Small intestine (tissue), 7 donors: ENCODE measurements around the gene ACP6. TPM values are rescaled to one million over a fixed set of nuclear protein-coding genes. Genes with fewer than 3 reads are reported as not detected.
A peak's percentile ranks its signal among the peaks of the same experiment; 100 is the strongest.

ENCODE experiments used
- DNase-seq, 2 donors: peaks; one replicate each; pipeline versions ENCODE4 v3.0.0 to v3.0.0-alpha.2; 2013
- FAIRE-seq: peaks from 2 replicates; lab custom pipeline; 2012; peaks lifted over from hg19 to GRCh38; lab: Jason Lieb, UNC
- H3K27ac ChIP-seq, 3 donors: one replicate each; pipeline ENCODE4 v1.5.1; 2013; ENCODE audit warnings: low read length in 2 of 3, mild to moderate bottlenecking in 2 of 3, control low read depth in 1 of 3, inconsistent platforms in 1 of 3, low read depth in 1 of 3, moderate library complexity in 1 of 3
- H3K27me3 ChIP-seq, 3 donors: one replicate each; pipeline ENCODE4 v1.6.1; 2013; ENCODE audit warnings: low read length in 3 of 3, inconsistent platforms in 1 of 3; ENCODE audit not compliant: control insufficient read depth in 3 of 3, insufficient read depth in 3 of 3
- H3K36me3 ChIP-seq, 3 donors: one replicate each; pipeline ENCODE4 v1.6.1; 2013; ENCODE audit warnings: low read length in 3 of 3, inconsistent platforms in 1 of 3, low read depth in 1 of 3, mild to moderate bottlenecking in 1 of 3, moderate library complexity in 1 of 3; ENCODE audit not compliant: control insufficient read depth in 3 of 3, insufficient read depth in 2 of 3
- H3K4me1 ChIP-seq, 3 donors: one replicate each; pipeline ENCODE4 v1.6.1; 2013; ENCODE audit warnings: low read length in 2 of 3, inconsistent platforms in 1 of 3, low read depth in 1 of 3, mild to moderate bottlenecking in 1 of 3, moderate library complexity in 1 of 3; ENCODE audit not compliant: control insufficient read depth in 3 of 3, insufficient read depth in 2 of 3
- H3K4me3 ChIP-seq, 3 donors: one replicate each; pipeline ENCODE4 v1.5.1; 2013; ENCODE audit warnings: low read length in 3 of 3, control low read depth in 1 of 3, inconsistent platforms in 1 of 3, low read depth in 1 of 3, mild to moderate bottlenecking in 1 of 3, moderate library complexity in 1 of 3
- H3K9me3 ChIP-seq, 2 donors: one replicate each; pipeline ENCODE4 v1.6.1; 2013; ENCODE audit warnings: low read depth in 1 of 2, low read length in 1 of 2; ENCODE audit not compliant: control insufficient read depth in 2 of 2, insufficient read depth in 1 of 2
- WGBS, 3 donors: extraction: QIAGEN DNeasy Blood & Tissue Kit; methylation state at CpG; one replicate each; pipeline ENCODE4 v1.1.7; 2013; 5-methylcytosine and 5-hydroxymethylcytosine counted together
- polyA plus RNA-seq, 4 donors: library from polyadenylated mRNA; stranded (reverse) in 3 of 4; unstranded in 1 of 4; fragments of 200-250 nt in 3 of 4; fragments of 120-200 nt in 1 of 4; gene quantifications; one replicate each; pipeline versions ENCODE4 v1.2.1 to v1.2.3, GENCODE V29; 2013
- donor health status: healthy with polysubstance abuse.
- donor health status: control.
- donor health status: control.
- donor health status: Bipolar disorder and iron deficiency.
- donor health status: healthy.

Gene ACP6
- polyA plus RNA-seq, 4 donors: 3.5 to 25.0 (median 14.2) TPM

GRCh38 chr1:147630447-147630846, 39.9 kb downstream of the ACP6 start:
- H3K27me3 ChIP-seq: no peaks in the 10 kb centered on the region
- no peak overlapping the region for H3K27ac ChIP-seq
- FAIRE-seq (no peak), DNase-seq (no peak)
- peaks cover 0 to 7% (median 0%) of the 10 kb centered on the region in 3 donors for H3K36me3 ChIP-seq
- H3K4me1 ChIP-seq: peaks cover 4 to 18% (median 8%) of the 10 kb centered on the region in 3 donors
- no peak overlapping the region for H3K4me3 ChIP-seq
- no peaks in the 10 kb centered on the region for H3K9me3 ChIP-seq
- 77 to 92% (median 92%) methylated on average over 6 of the region's 6 CpGs for WGBS, 3 donors

- Histone ChIP-seq H3K4me3 (no peak overlapping the region), H3K36me3 (peaks cover 0 to 7% (median 0%) of the 10 kb centered on the region in 3 donors), H3K9me3 (no peaks in the 10 kb centered on the region), H3K4me1 (peaks cover 4 to 19% (median 8%) of the 10 kb centered on the region in 3 donors), H3K27me3 (no peaks in the 10 kb centered on the region), H3K27ac (no peak overlapping the region)
- no peak for FAIRE-seq
- 78 to 86% (median 80%) methylated on average over 6 of the region's 6 CpGs for WGBS, 3 donors
- no peak for DNase-seq
These were observed 40.3 kb downstream of the ACP6 start for GRCh38 chr1:147630022-147630421.

DNA sequence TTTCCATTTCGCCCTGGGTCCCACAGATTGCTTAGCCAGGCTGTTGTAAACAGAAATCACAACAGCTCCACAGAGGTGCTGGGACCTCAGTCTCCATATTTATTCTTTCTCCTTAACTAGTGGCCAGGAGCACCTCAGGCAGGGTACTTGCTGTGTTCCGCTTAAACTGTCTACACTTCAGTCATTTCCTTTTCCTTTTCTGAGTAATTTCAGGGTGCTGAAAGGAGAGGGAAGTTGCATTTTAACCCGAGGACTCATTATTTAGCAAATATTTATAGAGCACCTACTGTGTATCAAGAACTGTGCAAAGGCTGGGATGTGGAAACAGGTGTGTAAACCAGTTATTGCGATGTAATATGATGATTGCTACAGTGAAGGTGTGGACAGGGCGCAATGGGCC, 41.9 kb downstream of the ACP6 start:
- 78 to 83% (median 78%) methylated on average over 5 of the region's 5 CpGs for WGBS, 3 donors
- FAIRE-seq (no peak), DNase-seq (no peak)
- Histone ChIP-seq H3K4me1 (peaks cover 4 to 24% (median 8%) of the 10 kb centered on the region in 3 donors), H3K36me3 (peaks cover 0 to 21% (median 2%) of the 10 kb centered on the region in 3 donors), H3K4me3 (no peak overlapping the region), H3K27ac (no peak overlapping the region), H3K9me3 (no peaks in the 10 kb centered on the region), H3K27me3 (no peaks in the 10 kb centered on the region)

DNA sequence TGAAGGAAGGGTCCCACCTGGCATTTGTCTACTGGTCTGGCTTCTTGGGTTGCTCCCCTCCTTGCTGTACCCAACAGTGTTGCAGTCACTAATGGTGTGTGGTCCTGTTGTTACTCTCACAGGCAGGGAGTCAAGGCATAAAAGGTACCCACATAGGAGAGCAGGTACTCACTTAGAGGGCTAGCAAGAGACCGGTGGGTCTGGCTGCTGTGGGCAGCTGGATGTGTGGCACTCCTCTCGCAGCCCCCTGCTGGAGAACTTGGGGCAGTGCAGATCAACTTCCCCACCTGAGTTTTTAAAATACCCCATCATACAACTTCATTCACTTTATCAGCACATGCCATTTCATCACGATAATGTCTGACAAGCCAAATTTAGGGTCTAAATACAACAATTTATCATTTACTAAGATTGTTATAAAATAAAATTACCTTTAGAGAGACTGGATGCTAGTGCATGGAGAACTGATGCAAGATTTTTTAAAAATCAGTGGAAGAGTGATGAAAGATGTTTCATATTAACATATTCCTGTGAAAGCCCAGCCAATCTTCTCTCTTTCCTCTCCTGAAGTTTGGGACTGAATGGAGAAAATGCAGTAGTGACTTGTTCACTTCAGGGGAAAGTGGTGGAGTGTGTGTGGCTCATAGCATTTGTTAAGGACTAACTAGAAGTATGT, 42.8 kb downstream of the ACP6 start:
- no peaks in the 10 kb centered on the region for H3K9me3 ChIP-seq
- peaks cover 4 to 24% (median 8%) of the 10 kb centered on the region in 3 donors for H3K4me1 ChIP-seq
- peak overlapping the region in 1 of 3 donors; percentile 49 for H3K27ac ChIP-seq
- WGBS, 3 donors: 5 to 13% (median 7%) methylated on average over 3 of the region's 3 CpGs
- H3K36me3 ChIP-seq: peaks cover 0 to 21% (median 2%) of the 10 kb centered on the region in 3 donors
- no peak overlapping the region for H3K4me3 ChIP-seq
- DNase-seq: peak; percentile 51 to 65
- FAIRE-seq: no peak
- H3K27me3 ChIP-seq: no peaks in the 10 kb centered on the region

DNA sequence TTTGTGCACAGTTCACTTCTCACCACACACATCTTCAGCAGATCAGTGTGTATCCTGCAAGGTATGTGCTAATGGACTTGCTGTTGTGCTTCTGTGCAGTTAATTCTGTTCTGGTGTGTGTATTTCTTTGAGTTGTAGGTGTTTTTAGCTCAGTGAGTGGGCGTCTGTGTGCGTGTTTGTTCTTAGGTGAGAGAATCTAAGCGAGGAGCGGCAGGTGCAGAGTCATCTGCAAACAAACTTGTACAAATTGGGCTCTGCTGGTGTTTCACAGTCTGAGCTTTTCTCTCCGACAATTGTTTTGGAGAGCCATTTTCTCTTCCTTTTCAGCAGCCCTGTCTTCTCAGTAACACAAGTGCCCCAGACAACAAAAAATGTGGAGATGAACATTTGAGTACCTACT, 43.6 kb downstream of the ACP6 start:
- H3K36me3 ChIP-seq: peaks cover 0 to 26% (median 2%) of the 10 kb centered on the region in 3 donors
- no peaks in the 10 kb centered on the region for H3K9me3 ChIP-seq
- peaks cover 4 to 24% (median 8%) of the 10 kb centered on the region in 3 donors for H3K4me1 ChIP-seq
- 33 to 71% (median 45%) methylated on average over 5 of the region's 5 CpGs for WGBS, 3 donors
- peak overlapping the region in 1 of 3 donors; percentile 8 for H3K4me3 ChIP-seq
- H3K27ac ChIP-seq: peak overlapping the region in 1 of 3 donors; percentile 49
- no peak for FAIRE-seq
- no peaks in the 10 kb centered on the region for H3K27me3 ChIP-seq
- DNase-seq: no peak

- H3K9me3 ChIP-seq: no peaks in the 10 kb centered on the region
- peak overlapping the region in 1 of 3 donors; percentile 58 for H3K27ac ChIP-seq
- H3K4me1 ChIP-seq: peaks cover 4 to 24% (median 8%) of the 10 kb centered on the region in 3 donors
- 45 to 64% (median 47%) methylated on average over 2 of the region's 2 CpGs for WGBS, 3 donors
- FAIRE-seq (no peak), DNase-seq (peak; percentile 53 to 62)
- H3K4me3 ChIP-seq: peak overlapping the region in 1 of 3 donors; percentile 8
- H3K36me3 ChIP-seq: peaks cover 0 to 26% (median 2%) of the 10 kb centered on the region in 3 donors
- no peaks in the 10 kb centered on the region for H3K27me3 ChIP-seq
These were observed 44.0 kb downstream of the ACP6 start for GRCh38 chr1:147626291-147626690.

DNA sequence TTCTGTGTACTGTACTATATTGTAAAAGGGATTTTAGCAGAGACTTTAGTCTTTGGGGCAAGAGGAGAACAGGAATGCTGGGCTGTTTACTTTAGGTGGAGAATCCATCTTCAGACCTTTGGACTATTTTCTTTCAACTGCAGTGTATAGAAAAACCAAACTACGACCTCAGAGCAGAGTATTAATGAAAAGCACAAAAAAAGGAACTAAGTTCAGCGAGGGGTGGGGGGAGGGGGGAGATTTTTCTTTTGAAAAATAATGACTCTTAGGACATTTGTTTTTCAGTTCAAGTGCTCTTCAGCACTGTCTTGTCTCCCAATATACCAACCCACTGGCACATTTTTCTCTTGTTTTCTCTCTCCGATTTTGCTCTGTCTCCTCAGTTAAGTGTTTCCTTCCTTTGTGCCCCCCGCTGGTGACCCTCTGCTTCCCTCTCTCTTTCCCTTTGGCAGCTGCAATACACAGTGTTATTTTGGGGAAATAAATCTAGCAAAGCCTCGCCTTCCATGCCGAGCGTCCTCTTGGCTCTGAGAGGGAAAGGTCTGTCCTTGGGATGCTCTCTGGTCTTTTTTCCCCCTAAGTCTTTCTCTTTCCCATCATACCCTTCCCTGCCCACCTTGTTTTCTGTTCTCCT, 44.8 kb downstream of the ACP6 start:
- no peak for FAIRE-seq
- DNase-seq: peak; percentile 30 to 31
- WGBS, 3 donors: 36 to 59% (median 50%) methylated on average over 7 of the region's 7 CpGs
- Histone ChIP-seq H3K27me3 (no peaks in the 10 kb centered on the region), H3K4me1 (peaks cover 4 to 24% (median 8%) of the 10 kb centered on the region in 3 donors), H3K9me3 (no peaks in the 10 kb centered on the region), H3K27ac (peak overlapping the region in 1 of 3 donors; percentile 58), H3K4me3 (no peak overlapping the region), H3K36me3 (peaks cover 0 to 30% (median 2%) of the 10 kb centered on the region in 3 donors)

- DNase-seq (no peak), FAIRE-seq (no peak)
- WGBS, 3 donors: 93 to 98% (median 97%) methylated on average over 8 of the region's 8 CpGs
- Histone ChIP-seq H3K27me3 (no peaks in the 10 kb centered on the region), H3K9me3 (no peaks in the 10 kb centered on the region), H3K27ac (no peak overlapping the region), H3K4me3 (no peak overlapping the region), H3K36me3 (peaks cover under 1 to 35% (median 2%) of the 10 kb centered on the region in 3 donors), H3K4me1 (peaks cover 4 to 24% (median 8%) of the 10 kb centered on the region in 3 donors)
These were observed 45.8 kb downstream of the ACP6 start for GRCh38 chr1:147624529-147624928.
